ENCODE data around the gene AFM. TPM values are rescaled to one million over a fixed set of nuclear protein-coding genes. Genes with fewer than 3 reads are reported as not detected.

The AFM gene
- total RNA-seq, 1 experiment from 2014 or later, result not detected

DNA sequence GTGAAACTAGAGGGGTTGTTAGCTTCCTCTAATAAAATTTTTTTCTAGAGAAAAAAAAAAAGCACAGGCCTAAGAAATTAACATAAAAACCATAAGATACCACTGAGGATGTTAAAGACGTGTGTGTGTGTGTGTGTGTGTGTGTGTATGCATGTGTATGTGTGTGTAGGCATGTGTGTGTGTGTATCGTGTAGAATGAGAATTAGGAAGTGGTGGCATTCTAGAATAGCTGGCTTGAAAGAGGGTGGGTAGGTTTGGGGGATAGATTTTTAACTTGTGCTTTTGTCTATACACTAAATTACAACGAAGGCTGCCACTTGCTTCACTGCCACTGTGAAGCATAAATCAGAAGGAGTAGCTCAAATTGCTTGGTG is 22.5 kb upstream of the AFM start:
- no peaks in the 10 kb centered on the region for H3K27me3 ChIP-seq (ENCODE audit: insufficient read depth, low read length)
- no peak overlapping the region for H3K4me2 ChIP-seq (ENCODE audit: low read length)
- H3K36me3 ChIP-seq (ENCODE audit: control insufficient read depth in 1 of 2, insufficient read depth in 2 of 2, low read length in 2 of 2), result no peaks in the 10 kb centered on the region
- DNase-seq (ENCODE audit: low read depth, low spot score) (no peak), ATAC-seq (no peak)
- no peak overlapping the region for H2AFZ ChIP-seq (ENCODE audit: low read depth, low read length, poor library complexity, severe bottlenecking)
- TF ChIP-seq, protein P1, sequence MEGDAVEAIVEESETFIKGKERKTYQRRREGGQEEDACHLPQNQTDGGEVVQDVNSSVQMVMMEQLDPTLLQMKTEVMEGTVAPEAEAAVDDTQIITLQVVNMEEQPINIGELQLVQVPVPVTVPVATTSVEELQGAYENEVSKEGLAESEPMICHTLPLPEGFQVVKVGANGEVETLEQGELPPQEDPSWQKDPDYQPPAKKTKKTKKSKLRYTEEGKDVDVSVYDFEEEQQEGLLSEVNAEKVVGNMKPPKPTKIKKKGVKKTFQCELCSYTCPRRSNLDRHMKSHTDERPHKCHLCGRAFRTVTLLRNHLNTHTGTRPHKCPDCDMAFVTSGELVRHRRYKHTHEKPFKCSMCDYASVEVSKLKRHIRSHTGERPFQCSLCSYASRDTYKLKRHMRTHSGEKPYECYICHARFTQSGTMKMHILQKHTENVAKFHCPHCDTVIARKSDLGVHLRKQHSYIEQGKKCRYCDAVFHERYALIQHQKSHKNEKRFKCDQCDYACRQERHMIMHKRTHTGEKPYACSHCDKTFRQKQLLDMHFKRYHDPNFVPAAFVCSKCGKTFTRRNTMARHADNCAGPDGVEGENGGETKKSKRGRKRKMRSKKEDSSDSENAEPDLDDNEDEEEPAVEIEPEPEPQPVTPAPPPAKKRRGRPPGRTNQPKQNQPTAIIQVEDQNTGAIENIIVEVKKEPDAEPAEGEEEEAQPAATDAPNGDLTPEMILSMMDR (IDR thresholded peaks at IDR 0.05 in 2 of 3, conservative IDR thresholded peaks at IDR 0.05 in 1 of 3; ENCODE audit: borderline replicate concordance in 1 of 3, insufficient read depth in 1 of 3, low read depth in 2 of 3, low read length in 2 of 3), result no peak
- no peak for TF ChIP-seq ZNF274 (IDR thresholded peaks at IDR 0.05; ENCODE audit: low read depth, low read length)
- TF ChIP-seq, protein P2, sequence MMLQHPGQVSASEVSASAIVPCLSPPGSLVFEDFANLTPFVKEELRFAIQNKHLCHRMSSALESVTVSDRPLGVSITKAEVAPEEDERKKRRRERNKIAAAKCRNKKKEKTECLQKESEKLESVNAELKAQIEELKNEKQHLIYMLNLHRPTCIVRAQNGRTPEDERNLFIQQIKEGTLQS (IDR thresholded peaks at IDR 0.05), result no peak
- TF ChIP-seq POLR2A (IDR thresholded peaks at IDR 0.05; ENCODE audit: borderline replicate concordance, extremely low read depth, insufficient read depth, insufficient read length), result no peak
- RAD21 ChIA-PET (ENCODE audit: low non-redundant PET in 1 of 2, low total read pairs in 2 of 2, uncharacterized antibody in 2 of 2, unreplicated experiment in 2 of 2), result no interaction called here
- no peak overlapping the region for H3K4me3 ChIP-seq (replicated peaks in 1 of 2; ENCODE audit: low read depth in 1 of 2, low read length in 2 of 2)
- no peaks in the 10 kb centered on the region for H3K9me3 ChIP-seq (ENCODE audit: control insufficient read depth in 1 of 2, insufficient read depth in 1 of 2, low read depth in 1 of 2, low read length in 2 of 2)
- H4K20me1 ChIP-seq (ENCODE audit: insufficient read depth), result no peaks in the 10 kb centered on the region
- H3K79me2 ChIP-seq (ENCODE audit: insufficient read depth, low read length), result no peaks in the 10 kb centered on the region
- H3K9me2 ChIP-seq (ENCODE audit: insufficient read depth), result no peaks in the 10 kb centered on the region
- no peak overlapping the region for H3K9ac ChIP-seq (ENCODE audit: low read length)
- CTCF ChIA-PET, result interaction anchor here (3.6 kb wide), 1 partner anchor 13 kb away, joined by 17 read pairs; no protein-coding TSS in a partner anchor
- intact Hi-C loops (cut with micrococcal nuclease), result no loop called here
- H3K27ac ChIP-seq (ENCODE audit: low read depth, low read length), result no peak overlapping the region
- BruUV-seq (replicated peaks), result no TSS peak
- POLR2A ChIA-PET, result no interaction called here
- H3K4me1 ChIP-seq (ENCODE audit: control insufficient read depth in 1 of 2, insufficient read depth in 2 of 2, low read length in 2 of 2), result no peaks in the 10 kb centered on the region

DNA sequence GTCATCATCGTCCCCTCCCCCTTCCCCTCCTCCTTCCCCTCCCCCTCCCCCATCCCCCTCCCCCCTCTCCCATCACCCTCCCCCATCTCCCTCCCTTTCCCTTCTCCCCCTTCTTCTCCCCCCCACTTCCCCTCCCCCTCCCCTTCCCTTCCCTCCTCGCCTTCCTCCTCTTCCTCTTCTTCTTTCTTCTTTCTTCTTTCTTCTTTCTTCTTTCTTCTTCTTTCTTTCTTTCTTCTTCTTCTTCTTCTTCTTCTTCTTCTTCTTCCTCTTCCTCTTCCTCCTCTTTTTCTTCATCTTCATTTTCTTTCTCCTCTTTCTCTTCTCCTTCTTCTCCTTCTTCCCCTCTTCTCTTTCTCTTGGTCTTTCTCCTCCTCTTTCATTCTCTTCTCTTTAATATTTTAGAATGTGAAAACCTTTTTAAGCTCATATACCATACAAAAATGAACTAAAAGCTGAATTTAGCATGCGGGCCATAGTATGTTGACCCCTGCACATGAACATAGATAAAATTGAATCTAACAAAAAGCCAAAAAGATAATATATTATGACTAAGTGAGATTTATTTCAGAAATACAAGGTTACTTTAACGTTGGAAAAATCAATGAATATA is 20.5 kb upstream of the AFM start:
- RAD21 ChIA-PET (ENCODE audit: low non-redundant PET in 1 of 2, low total read pairs in 2 of 2, uncharacterized antibody in 2 of 2, unreplicated experiment in 2 of 2), result no interaction called here
- TF ChIP-seq, protein P1 (IDR thresholded peaks at IDR 0.05 in 2 of 3, conservative IDR thresholded peaks at IDR 0.05 in 1 of 3; ENCODE audit: borderline replicate concordance in 1 of 3, insufficient read depth in 1 of 3, low read depth in 2 of 3, low read length in 2 of 3), result no peak
- no peak for TF ChIP-seq FOSL1 (IDR thresholded peaks at IDR 0.05; ENCODE audit: low read depth)
- TF ChIP-seq, protein P3, sequence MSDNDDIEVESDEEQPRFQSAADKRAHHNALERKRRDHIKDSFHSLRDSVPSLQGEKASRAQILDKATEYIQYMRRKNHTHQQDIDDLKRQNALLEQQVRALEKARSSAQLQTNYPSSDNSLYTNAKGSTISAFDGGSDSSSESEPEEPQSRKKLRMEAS (IDR thresholded peaks at IDR 0.05), result no peak
- TF ChIP-seq SP1 (IDR thresholded peaks at IDR 0.05; ENCODE audit: low read depth), result no peak
- TF ChIP-seq YY1 (IDR thresholded peaks at IDR 0.05; ENCODE audit: extremely low read depth, insufficient replicate concordance, low read depth, low read length), result no peak
- TF ChIP-seq RAD21 (IDR thresholded peaks at IDR 0.05; ENCODE audit: low read depth), result no peak
- no peak for TF ChIP-seq CBX3 (IDR thresholded peaks at IDR 0.05; ENCODE audit: low read depth)
- H3K27ac ChIP-seq (ENCODE audit: low read depth, low read length), result no peak overlapping the region
- no peaks in the 10 kb centered on the region for H4K20me1 ChIP-seq (ENCODE audit: insufficient read depth)
- no peak overlapping the region for H2AFZ ChIP-seq (ENCODE audit: low read depth, low read length, poor library complexity, severe bottlenecking)
- H3K36me3 ChIP-seq (ENCODE audit: control insufficient read depth in 1 of 2, insufficient read depth in 2 of 2, low read length in 2 of 2), result no peaks in the 10 kb centered on the region
- no peaks in the 10 kb centered on the region for H3K9me3 ChIP-seq (ENCODE audit: control insufficient read depth in 1 of 2, insufficient read depth in 1 of 2, low read depth in 1 of 2, low read length in 2 of 2)
- H3K4me2 ChIP-seq (ENCODE audit: low read length), result no peak overlapping the region
- BruUV-seq (replicated peaks), result no TSS peak
- no peaks in the 10 kb centered on the region for H3K79me2 ChIP-seq (ENCODE audit: insufficient read depth, low read length)
- DNase-seq (ENCODE audit: low read depth, low spot score) (no peak), ATAC-seq (no peak)
- intact Hi-C loops (cut with micrococcal nuclease), result no loop called here
- no peak overlapping the region for H3K4me3 ChIP-seq (replicated peaks in 1 of 2; ENCODE audit: low read depth in 1 of 2, low read length in 2 of 2)
- H3K9me2 ChIP-seq (ENCODE audit: insufficient read depth), result no peaks in the 10 kb centered on the region
- CTCF ChIA-PET, result no interaction called here
- H3K27me3 ChIP-seq (ENCODE audit: insufficient read depth, low read length), result no peaks in the 10 kb centered on the region
- no peak overlapping the region for H3K9ac ChIP-seq (ENCODE audit: low read length)
- POLR2A ChIA-PET, result no interaction called here
- H3K4me1 ChIP-seq (ENCODE audit: control insufficient read depth in 1 of 2, insufficient read depth in 2 of 2, low read length in 2 of 2), result no peaks in the 10 kb centered on the region

Data from HCT116 (cell line).